ENCODE results near the gene CD27. TPM values are rescaled to one million over a fixed set of nuclear protein-coding genes. Genes with fewer than 3 reads are reported as not detected.
"Not testable (repeated sequence)": the region's sequence is repeated elsewhere in the genome, so short reads cannot be mapped to it uniquely, and the experiment has no call there.

Gene CD27
- total and polyA plus RNA-seq, 2 of the 8 experiments (the other 6 are each of a cell fraction or from before 2014, with no cell fraction given), result 0.28 to 0.39 TPM

GRCh38 chr12:6427796-6428195, 17.0 kb upstream of the CD27 start:
- H2BK12ac ChIP-seq (ENCODE audit: low read depth, low read length); H3K14ac ChIP-seq (ENCODE audit: insufficient read length); H2BK15ac ChIP-seq (ENCODE audit: low read length); H2BK5ac ChIP-seq (ENCODE audit: low read depth, low read length); H3K4ac ChIP-seq (replicated peaks; ENCODE audit: insufficient read length, low read depth, low read length); H4K20me1 ChIP-seq (replicated peaks in 1 of 2; ENCODE audit: control insufficient read depth in 1 of 2, insufficient read depth in 2 of 2, low read length in 2 of 2); H4K8ac ChIP-seq (ENCODE audit: extremely low read depth, insufficient read depth, low read length); H2AFZ ChIP-seq (ENCODE audit: low read length); H2AK5ac ChIP-seq (ENCODE audit: low read depth, low read length); H3K4me1 ChIP-seq (replicated peaks in 1 of 4; ENCODE audit: control insufficient read depth in 3 of 4, insufficient read depth in 4 of 4, low read length in 3 of 4); H3K79me1 ChIP-seq (ENCODE audit: low read depth, low read length); H4K91ac ChIP-seq (replicated peaks; ENCODE audit: insufficient read length, low read length); H2BK120ac ChIP-seq (replicated peaks; ENCODE audit: low read depth, low read length); H4K5ac ChIP-seq (ENCODE audit: insufficient read length, low read depth, low read length); H3K56ac ChIP-seq (replicated peaks; ENCODE audit: insufficient read length, low read depth, low read length); H3K18ac ChIP-seq (ENCODE audit: extremely low read depth, low read length); H3K23me2 ChIP-seq (ENCODE audit: low read depth, low read length); H2BK20ac ChIP-seq (ENCODE audit: low read length); H3K79me2 ChIP-seq (ENCODE audit: control insufficient read depth in 1 of 2, insufficient read depth in 2 of 2, low read length in 2 of 2); H3K4me3 ChIP-seq (ENCODE audit: extremely low read depth in 1 of 4, insufficient read depth in 2 of 4, low read depth in 3 of 4, low read length in 4 of 4); H3K27me3 ChIP-seq (replicated peaks in 1 of 4; ENCODE audit: control insufficient read depth in 3 of 4, extremely low read depth in 1 of 4, insufficient read depth in 3 of 4, low read length in 3 of 4); H3K9me3 ChIP-seq (ENCODE audit: insufficient read depth in 2 of 2, low read depth in 1 of 2, low read length in 1 of 2); H3K23ac ChIP-seq (ENCODE audit: insufficient read length); H3K9ac ChIP-seq (replicated peaks in 1 of 4; ENCODE audit: extremely low read depth in 1 of 4, low read depth in 3 of 4, low read length in 3 of 4); H3K36me3 ChIP-seq (ENCODE audit: control insufficient read depth in 2 of 4, insufficient read depth in 4 of 4, low read length in 3 of 4); DNase-seq (ENCODE audit: low read depth in 1 of 2, low spot score in 2 of 2); FAIRE-seq; H3K4me2 ChIP-seq (ENCODE audit: insufficient read depth in 1 of 2, low read depth in 2 of 2, low read length in 2 of 2); H3K27ac ChIP-seq (ENCODE audit: low read depth, low read length): not testable (repeated sequence)
- CTCF ChIA-PET (ENCODE audit: partially characterized antibody), result interaction anchor here (0.7 to 7.4 kb wide), 4 partner anchors 12 to 111 kb away, joined by 5 to 202 read pairs (median 6); no protein-coding TSS in a partner anchor
- WGBS, 2 experiments (ENCODE audit: extremely low coverage in 1 of 2, insufficient coverage in 1 of 2, insufficient read length in 1 of 2, insufficient replicate concordance in 2 of 2, low coverage in 1 of 2, low lambda C conversion rate in 2 of 2, missing lambda C conversion rate in 1 of 2), result 92% methylated on average over 10 of the region's 10 CpGs; no CpG with 5 or more reads in 1 of the 2 experiments
- POLR2A ChIA-PET (ENCODE audit: partially characterized antibody), result interaction anchor here (0.7 to 1.6 kb wide), 4 partner anchors 19 to 133 kb away, joined by 3 to 6 read pairs (median 4); partner anchors contain the start of genes LTBR and VAMP1
